GM11168 (cell line): Measurements from ENCODE around the gene RNF151.
"Not testable (repeated sequence)": the region's sequence is repeated elsewhere in the genome, so short reads cannot be mapped to it uniquely, and the experiment has no call there.

Experiments
- in situ Hi-C: fragments of 300-500 bp; cut with MboI; formaldehyde crosslinking; loops from one replicate; pipeline ENCODE4 v1.12.0; 2022; ENCODE audit warnings: low sequenced_read_pairs; ENCODE audit not compliant: unreplicated experiment

The RNF151 gene, protein sequence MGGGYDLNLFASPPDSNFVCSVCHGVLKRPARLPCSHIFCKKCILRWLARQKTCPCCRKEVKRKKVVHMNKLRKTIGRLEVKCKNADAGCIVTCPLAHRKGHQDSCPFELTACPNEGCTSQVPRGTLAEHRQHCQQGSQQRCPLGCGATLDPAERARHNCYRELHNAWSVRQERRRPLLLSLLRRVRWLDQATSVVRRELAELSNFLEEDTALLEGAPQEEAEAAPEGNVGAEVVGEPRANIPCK

DNA sequence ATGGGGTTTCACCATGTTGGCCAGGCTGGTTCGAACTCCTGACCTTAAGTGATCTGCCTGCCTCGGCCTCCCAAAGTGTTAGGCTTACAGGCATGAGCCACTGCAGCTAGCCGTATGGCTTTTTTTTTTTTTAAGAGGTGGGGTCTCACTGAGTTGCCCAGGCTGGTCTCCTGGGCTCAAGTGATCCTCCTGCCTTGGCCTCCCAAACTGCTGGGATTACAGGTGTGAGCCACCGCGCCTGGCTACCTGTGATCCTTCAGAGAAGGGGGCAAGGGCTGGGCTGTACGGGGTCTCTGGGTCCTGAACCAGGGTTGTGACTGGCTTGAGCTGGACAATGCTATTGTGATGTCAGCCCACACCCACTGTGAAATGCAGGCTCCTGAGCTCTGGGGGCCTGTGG is at the start of gene RNF151:
TSS of gene RNF151 (plus strand) at position 397 of the 400 bp plus-strand sequence. CDS start 26 bp downstream, outside the sequence.
- in situ Hi-C loops: no loop called here

DNA sequence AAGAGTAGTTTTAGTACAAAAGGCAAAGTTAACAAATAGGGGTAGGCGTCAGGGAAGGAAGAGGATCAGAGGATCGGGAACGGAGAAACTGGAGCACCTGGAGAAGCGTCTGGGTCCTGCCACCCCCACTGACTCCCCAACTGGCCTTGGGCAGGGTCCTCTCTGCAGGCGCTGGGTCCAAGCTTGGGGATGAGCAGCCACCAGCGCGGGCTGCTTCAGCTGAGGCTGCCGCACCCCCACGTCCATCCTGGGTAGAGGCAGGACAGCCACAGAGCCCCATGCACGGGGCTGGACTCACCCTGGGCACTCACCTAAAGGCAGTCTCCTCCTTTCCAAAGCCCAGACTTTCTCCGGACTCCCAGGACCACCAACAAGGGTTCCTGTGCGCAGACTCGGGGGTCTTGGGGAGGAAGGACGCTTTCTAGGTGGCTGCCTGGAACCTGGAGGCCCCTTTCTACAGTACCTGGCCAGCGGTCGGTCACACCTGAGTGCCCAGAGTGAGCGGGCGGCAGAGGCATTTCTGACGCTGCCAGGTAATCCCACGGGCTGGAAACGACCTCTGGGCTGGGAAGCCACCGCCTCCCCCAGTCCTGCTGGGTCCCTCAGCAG is 49.5 kb upstream of the RNF151 start:
- in situ Hi-C loops: no loop called here

DNA sequence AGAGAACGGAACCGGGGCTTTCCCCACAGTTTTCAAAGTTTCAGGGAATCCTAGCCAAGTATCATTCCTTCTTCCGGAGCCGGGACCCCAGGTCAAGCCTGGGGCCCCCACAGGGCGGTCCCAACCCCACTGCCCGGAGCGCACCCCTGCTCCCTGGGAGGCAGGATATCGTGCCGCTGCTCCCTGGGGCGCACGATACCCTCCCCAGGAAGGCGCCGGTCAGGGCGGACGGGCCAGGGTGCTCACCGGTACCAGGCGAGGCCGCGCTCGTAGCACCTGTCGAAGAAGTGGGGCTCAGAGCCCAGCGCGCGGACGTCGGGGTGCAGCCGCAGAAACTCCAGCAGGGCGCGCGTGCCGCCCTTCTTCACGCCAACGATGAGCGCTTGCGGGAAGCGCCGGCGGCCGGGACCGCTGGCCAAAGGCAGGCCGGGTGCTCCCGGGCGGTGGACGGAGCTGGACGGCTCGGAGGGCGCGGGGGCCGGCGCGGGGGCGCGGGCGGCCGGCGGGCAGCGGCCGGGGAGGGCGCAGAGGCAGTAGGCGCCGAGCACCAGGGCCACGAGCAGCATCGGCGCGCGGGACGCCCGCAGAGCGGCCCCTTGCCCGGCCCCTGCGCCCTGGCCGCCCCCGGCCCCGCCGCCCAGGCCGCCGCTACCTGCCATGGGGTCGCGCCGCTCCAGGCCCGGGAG is 48.8 kb upstream of the RNF151 start:
- in situ Hi-C loops: no loop called here

DNA sequence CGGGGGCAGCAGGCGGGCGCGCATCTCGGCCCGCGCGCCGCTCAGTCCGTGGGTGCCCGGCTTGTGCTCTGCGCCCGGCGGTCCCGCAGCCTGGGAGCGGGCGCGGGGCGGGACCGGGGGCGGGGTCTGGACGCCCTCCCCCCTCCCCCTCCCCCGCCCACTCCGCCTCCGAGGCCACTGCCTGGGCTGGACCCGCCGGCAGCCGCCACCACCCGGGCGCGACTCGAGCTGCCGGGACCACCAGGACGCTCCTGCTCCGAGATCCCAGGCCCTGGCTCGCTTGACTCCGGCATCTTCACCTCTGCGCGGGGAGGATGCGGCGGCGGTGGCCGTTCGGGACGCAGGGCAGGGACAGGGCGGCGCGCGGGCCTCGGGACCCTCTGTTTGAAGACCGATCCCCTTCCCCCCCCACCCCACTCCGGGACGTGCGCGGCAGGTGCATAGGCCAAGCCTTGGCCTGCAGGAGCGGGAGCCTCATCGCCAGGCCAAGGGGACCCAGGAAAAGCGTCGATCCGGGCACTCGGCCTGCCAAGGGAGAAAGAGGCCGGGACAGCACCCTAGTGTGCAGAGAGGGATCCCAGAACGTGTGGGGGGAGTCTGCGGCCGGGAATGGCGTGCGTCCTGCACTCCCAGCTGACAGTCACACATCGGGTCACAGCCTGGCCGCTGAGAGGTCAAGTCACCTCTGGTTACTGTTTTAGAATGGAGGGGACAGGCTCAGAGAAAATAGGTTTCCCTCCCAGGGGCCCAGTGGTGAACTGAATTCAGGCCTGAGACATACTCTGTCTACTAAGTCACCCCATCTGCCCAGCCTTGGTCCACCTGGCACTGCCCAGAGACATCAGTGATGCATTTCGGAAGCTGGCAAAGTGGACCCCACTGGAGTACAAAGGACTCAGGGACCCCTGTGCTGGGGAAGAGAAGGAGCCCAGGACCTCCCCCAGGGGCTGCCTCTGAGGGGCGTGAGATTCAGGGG is 48.0 kb upstream of the RNF151 start, which contains the start of gene HS3ST6:
TSS of gene HS3ST6 (minus strand) at position 65 of the 976 bp plus-strand sequence. CDS start 92 bp downstream, outside the sequence.
- in situ Hi-C loops: no loop called here

DNA sequence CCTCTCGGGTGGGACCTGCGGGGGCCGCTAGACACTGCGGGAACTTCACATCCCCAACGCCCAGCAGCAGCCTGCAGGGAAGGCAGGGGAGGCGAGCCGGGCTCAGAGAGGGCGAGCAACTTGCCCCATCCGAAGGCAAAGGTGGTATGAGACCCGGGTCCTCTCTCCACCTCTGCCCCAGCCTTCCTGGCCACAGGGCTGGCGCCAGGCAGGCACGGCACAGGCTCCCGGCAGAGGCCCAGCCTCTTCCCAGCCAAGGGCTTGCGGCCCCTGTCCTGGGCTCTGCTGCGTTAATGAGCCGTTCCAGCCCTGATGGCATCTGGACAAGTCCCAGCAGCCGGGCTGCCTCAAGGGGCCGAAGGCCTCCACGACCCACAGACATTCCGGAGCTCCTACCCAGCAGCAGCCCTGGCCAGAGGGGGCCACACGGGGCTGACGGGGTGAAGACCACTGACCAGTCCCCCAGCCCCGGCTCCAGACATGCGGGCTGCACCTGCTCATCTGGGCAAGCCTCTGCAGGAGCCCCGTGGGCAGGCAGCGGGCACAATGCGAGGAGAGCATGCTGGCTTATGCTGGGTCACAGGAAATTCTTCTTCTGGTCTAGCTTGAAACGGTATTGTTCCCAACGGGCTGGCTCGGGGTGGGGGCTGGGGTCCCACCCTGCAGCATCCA is 47.2 kb upstream of the RNF151 start:
- in situ Hi-C loops: no loop called here

DNA sequence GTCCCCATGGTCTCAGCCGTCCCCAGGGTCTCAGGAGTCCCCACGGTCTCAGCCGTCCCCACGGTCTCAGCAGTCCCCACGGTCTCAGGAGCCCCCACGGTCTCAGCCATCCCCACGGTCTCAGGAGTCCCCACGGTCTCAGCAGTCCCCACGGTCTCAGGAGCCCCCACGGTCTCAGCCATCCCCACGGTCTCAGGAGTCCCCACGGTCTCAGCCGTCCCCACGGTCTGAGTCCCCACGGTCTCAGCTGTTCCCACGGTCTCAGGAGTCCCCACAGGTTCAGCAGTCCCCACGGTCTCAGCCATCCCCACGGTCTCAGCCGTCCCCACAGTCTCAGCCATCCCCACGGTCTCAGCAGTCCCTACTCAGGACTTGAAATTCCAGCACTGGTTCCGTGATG is 46.5 kb upstream of the RNF151 start:
- in situ Hi-C loops: not testable (repeated sequence)

DNA sequence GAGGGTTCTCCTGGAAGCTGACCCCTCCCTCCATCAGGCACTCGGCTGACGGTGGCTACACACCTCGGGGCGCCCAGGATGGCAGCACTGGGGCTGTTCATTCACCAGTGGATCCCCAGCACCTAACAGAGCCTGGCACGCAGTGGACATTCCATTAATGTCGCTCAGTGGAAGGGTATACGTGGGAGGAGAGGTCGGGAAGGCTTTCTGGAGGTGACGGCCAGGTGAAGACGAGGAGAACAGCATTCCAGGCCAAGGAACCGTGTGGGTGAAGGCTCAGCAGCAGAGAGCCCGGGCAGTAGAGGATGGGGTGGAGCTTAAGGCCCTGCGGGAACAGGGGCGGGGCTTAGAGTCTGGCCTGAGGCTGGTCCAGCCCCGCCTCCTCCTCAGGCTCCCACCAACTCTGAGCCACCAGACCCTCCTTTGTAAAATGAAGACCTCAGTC is 45.9 kb upstream of the RNF151 start:
- in situ Hi-C loops: no loop called here

DNA sequence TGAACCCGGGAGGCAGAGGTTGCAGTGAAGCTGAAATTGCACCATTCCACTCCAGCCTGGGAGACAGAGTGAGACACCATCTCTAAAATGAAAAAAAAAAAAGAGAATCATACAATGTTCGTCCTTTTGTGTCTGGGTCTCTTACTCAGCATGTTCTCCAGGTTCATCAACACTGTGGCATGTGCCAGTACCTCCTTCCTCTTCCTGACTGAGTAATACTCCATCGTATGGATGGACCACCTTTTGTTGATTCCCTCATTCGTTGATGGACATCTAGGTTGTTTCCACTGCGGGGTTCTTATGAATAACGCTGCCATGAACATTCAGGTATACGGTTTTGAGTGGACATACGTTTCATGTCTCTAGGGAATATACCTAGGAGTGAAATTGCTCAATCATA is 44.3 kb upstream of the RNF151 start:
- in situ Hi-C loops: no loop called here

DNA sequence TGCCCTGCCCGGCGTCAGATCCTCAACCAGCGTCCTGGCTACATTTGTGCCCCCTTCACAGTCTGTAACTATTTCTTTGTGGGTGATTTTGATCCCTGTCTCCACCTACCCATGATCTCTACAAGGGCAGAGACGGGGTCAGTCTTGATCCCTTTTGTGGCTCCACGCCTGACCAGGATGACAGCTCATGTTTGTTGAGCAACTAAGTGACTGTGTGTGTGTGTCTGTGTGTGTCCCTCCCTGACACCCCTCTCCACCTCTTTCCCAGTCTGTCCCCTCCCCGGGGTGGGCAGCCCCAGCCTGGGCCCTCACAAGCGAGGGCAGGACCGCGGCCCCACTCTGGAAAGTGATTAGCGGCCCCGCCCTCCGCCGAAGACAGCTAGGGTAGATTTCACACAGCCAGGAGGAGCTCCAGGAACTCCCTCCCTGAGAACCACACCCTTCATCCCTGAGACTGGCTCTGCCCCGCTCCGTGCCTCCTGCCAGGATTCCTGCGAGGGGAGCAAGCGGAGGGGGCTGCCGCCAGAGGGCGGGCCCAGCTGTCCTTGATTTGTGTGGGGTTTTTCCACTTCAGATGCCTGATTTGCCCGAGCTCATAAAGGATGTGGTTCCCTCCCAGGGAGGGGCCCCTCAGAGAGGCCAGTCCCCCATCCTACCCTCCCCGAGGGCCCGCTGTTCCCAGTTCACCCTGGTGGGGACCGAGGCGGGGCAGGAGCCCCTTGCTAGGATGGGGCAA is 43.2 kb upstream of the RNF151 start:
- in situ Hi-C loops: no loop called here

DNA sequence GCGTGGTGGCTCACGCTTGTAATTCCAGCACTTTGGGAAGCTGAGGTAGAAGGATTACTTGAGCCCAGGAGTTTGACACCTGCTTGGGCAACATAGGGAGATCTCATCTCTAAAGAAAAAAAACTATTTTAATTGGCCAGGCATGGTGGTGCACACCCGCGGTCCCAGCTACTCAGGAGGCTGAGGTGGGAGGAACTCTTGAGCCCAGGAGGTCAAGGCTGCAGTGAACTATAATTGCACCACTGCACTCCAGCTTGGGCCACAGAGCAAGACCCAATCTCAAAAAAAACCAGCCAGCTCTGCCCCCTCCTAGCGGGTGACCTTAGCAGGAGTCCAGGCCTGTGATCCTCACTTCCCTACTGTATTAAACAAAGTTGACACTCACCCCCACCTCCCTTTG is 42.6 kb upstream of the RNF151 start:
- in situ Hi-C loops: no loop called here

DNA sequence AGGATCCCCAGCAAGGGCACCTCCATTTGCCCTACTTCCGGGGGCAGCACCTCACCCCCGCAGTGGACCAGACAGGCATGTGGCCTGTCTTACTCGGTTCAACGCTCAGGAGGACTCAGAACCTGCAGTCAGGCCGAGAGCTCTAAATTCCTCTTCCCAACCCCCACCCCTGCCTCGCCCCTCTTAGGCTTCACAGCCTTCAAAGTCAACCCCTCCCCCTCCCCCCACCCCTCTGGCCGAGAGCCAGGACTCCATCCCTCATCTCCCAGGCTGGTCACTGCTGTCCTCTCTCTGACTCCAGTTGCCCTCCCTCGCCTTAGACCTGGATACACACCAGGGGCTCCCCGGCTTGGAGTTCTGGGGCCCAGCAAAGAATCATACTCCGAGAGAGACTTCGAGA is 40.4 kb upstream of the RNF151 start:
- in situ Hi-C loops: no loop called here

DNA sequence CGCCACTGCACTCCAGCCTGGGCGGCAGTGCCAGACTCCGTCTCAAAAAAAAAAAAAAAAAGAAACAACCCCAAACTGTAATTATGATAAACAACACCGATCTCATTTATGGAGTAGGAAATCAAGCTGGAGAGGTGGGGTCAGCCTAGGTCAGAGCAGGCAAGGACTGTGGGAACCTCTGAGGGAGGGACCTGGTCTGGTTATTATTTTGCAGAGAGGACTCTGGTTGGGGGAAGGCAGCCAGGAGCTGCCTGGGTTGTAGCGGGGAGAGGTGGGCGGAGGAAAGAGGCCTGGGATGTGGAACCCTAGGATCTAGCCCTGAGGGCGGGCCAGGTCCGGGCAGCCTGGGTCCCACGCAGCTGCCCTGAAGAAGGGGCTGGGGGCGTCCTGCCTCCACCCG is 37.6 kb upstream of the RNF151 start:
- in situ Hi-C loops: no loop called here

DNA sequence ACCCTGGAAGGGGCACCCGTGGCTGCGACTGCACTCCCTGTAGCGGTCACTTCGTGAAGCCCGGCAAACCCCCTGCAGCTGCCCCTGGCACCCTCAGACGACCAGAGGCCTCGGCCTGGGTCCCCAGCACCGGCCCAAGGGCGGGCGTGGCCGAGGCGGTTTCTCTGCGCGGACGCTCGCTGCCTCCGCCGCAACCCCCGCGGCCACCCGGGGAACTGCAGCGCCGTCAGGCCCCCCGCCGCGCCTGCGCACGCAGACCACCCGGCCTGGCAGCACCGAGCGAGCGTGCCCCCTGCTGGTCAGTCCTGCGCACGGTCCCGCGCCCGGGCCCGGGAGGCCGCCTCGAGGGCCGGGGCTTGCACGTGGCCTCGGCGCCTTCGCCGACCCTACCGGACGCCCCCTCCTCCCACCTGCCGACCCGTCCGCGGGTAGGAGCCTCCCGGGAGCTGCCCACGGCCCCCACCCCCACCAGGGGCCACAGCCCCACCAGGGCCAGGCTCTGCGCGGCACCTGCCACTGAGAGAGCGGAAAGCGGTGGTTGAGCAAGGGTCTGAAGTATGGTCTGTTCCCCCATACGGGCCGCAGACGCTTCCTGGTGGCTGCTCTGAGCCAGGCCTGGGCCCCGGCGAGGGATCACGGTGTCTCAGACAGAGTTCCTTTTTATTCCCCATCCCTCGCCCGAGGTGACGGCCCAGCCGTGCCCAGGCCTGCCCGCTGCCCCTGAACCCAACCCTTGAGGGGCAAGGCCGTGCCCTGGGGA is 36.9 kb upstream of the RNF151 start:
- in situ Hi-C loops: loop anchor here (5.0 kb wide), 1 partner anchor 67 kb away; no protein-coding TSS in a partner anchor

DNA sequence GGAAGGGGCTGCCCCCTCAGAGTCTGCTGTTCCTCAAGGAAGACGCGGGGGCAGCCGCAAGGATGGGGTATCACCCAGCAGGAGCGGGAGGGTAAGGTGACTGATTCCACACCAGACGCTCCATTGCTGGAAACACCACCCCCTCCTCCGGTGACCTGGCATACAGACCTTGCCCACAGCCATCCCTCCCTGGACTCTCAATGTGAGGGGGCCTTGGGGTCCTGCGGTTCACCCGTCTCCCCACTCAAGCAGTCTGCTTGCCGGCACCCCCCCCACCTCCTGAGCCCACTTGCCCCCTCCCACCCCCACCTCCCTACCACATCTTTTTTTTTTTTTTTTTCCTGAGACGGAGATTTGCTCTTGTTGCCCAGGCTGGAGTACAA is 36.3 kb upstream of the RNF151 start:
- in situ Hi-C loops: loop anchor here (5.0 kb wide), 1 partner anchor 68 kb away; no protein-coding TSS in a partner anchor

DNA sequence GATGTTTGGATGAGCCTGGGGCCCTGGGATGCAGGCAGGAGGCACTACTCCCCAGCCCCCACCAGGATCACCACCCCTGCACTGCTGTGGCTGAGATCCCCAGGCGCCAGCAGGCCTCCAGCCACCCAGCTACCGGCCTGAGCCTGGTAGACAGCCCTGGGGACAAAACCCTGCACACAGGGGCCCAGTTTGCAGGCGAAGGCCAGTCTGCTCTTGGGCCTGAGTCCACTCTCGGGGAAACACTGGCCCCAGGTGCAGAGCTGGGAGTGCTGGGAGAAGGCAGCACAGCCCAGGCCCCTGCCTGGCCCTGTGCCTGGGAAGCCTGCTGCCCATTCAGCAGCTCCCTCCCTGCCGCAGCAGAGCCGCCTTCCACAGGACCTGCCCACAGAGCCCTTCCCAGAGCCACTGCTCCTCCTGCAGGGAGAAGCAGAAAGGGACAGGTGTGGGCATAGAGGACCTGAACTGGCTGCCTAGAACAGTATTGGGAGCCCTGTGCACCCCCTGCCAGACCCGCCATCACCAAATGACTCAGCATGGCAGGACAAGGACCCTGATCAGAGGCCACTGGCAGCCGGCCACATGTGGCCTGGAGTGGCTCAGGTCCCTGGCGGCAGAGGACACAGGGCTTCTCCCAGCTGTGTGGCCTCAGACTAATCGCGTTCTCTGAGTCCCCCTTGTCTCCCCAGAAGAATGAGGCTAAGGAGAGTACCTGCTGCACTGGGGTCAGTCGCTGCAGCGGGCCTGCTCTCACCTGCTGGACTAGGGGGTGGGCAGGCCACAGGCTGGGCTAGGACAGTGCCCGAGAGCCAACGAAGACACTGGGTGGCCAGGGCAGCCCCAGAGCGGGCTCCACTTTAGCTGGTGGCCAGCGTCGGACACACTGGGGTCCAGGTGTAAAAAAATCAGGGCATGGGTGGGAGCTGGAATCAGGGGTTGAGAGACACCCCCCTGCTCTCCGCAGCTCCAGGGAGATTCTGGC is 34.3 kb upstream of the RNF151 start:
- in situ Hi-C loops: loop anchor here (5.0 kb wide), 1 partner anchor 70 kb away; no protein-coding TSS in a partner anchor

DNA sequence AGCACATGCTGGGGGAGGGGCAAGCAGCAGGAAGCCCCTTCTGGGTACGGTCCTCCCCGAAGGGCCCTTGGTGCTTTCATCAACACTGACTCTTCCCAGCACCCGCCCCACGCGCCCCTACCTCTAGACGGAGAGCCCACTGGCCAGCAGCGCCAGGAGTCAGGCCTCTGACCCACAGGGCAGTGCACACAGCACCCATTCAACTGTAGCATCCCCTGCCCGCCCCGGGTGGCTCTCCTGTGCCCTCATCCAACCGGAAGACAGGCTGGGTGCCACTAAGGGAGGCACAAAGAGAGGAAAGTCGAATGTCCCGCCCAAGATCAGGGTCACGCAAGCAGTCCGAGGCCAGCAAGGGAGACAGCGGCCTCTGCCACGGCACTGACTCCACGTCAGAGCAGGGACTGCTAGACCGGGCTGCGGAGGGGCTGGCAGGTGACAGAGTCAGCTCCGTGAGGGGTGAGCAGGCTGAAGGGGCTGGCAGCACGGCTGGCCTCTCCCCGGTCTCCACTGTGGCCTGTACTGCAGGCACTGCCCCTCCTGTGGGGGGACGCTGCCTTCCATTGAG is 33.5 kb upstream of the RNF151 start:
- in situ Hi-C loops: loop anchor here (5.0 kb wide), 1 partner anchor 71 kb away; no protein-coding TSS in a partner anchor
